ENCODE data around the gene KAZN. TPM values are rescaled to one million over a fixed set of nuclear protein-coding genes. Genes with fewer than 3 reads are reported as not detected.

KAZN gene
- total RNA-seq, 4 donors from 2014 or later = 9.2 to 30.6 (median 21.2) TPM

GRCh38 chr1:15066191-15066590 lies 467.7 kb downstream of the KAZN start:
- DNase-seq (ENCODE audit: low spot score) = no peak
- TF ChIP-seq, protein P1, sequence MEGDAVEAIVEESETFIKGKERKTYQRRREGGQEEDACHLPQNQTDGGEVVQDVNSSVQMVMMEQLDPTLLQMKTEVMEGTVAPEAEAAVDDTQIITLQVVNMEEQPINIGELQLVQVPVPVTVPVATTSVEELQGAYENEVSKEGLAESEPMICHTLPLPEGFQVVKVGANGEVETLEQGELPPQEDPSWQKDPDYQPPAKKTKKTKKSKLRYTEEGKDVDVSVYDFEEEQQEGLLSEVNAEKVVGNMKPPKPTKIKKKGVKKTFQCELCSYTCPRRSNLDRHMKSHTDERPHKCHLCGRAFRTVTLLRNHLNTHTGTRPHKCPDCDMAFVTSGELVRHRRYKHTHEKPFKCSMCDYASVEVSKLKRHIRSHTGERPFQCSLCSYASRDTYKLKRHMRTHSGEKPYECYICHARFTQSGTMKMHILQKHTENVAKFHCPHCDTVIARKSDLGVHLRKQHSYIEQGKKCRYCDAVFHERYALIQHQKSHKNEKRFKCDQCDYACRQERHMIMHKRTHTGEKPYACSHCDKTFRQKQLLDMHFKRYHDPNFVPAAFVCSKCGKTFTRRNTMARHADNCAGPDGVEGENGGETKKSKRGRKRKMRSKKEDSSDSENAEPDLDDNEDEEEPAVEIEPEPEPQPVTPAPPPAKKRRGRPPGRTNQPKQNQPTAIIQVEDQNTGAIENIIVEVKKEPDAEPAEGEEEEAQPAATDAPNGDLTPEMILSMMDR (IDR thresholded peaks at IDR 0.05) = no peak

DNA sequence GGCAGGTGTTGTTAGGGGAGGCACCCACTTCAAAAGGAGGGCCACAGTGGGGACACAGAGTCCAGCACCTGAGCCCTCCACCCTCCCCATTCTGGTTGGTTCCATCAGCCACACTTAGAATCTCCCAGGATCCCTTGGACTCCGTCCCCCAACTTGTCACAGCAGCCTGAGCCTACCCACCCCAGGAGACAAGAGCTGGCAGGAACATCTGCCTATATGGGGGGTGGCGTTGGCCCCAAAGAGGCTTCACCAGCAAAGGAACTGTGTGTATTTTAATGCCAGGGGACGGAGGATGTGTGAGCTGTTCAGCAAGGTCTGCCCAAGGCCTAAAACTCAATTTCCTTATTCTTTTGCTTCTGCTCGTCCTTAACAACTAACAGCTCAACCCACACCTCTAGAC lies 468.7 kb downstream of the KAZN start:
- no peak for DNase-seq (ENCODE audit: low spot score)
- no peak for ATAC-seq (ENCODE audit: low FRiP score)
- TF ChIP-seq, protein P1 (IDR thresholded peaks at IDR 0.05) = no peak

More at GRCh38 chr1:15066191-15066590, 467.7 kb downstream of the KAZN start:
- no peak for ATAC-seq (ENCODE audit: low FRiP score)

GRCh38 chr1:15068152-15068551 lies 469.7 kb downstream of the KAZN start:
- DNase-seq (ENCODE audit: low spot score) (no peak), ATAC-seq (ENCODE audit: low FRiP score) (no peak)
- TF ChIP-seq, protein P1 (IDR thresholded peaks at IDR 0.05) = no peak

DNA sequence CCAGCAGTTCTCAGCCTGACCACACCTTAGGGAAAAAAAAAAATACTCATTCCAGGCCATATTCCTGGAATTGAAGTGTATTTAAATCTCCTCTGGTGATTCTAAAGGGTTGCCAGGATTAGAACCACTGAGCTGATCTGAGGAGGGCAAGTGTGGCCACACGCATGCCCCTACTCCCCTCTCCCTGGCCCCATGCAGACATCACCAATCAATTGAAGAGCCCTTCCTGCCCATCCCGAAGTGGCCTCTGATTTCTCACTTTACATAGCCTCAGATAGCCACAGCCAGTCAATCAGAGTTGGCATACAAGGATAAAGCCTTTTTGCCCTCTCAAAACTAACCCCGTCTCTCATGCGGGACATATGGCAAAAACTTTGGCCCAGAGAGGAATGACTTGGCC lies 470.5 kb downstream of the KAZN start:
- no peak for DNase-seq (ENCODE audit: low spot score)
- no peak for ATAC-seq (ENCODE audit: low FRiP score)
- TF ChIP-seq, protein P1 (IDR thresholded peaks at IDR 0.05) = no peak

DNA sequence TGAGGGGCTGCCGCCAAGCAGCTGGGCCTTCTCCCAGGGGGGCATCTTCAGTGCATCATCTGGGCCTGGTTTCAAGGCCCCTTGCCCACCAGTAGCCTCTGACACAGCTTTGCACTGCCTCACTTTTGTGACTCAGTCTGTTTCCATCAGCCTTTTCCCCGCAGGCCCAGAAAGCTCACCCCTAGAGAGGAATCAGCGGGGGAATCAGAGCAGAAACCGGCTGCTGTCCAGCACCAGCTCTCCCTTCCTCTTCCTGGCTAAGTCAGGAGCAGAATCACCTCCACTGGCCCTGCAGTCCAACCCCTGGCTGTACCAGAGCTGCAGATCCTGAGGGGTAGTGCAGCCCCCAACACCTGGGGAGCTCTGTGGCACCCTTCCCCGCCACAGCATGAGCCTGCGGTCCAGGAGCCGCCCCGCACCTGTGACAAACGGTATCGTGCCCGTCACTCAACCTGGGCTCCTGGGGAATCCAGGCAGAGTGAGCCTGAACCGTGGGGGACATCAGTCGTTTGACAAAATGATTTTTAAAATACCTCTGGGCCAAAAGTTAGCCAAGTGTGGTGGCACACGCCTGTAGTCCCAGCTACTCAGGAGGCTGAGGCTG lies 471.8 kb downstream of the KAZN start:
- ATAC-seq (ENCODE audit: low FRiP score) (no peak), DNase-seq (ENCODE audit: low spot score) (no peak)
- TF ChIP-seq, protein P1 (IDR thresholded peaks at IDR 0.05) = no peak

GRCh38 chr1:15071936-15072335 lies 473.5 kb downstream of the KAZN start:
- TF ChIP-seq, protein P1 (IDR thresholded peaks at IDR 0.05) = no peak
- no peak for ATAC-seq (ENCODE audit: low FRiP score)
- DNase-seq (ENCODE audit: low spot score) = no peak

GRCh38 chr1:15073799-15074308 lies 475.4 kb downstream of the KAZN start:
- ATAC-seq (ENCODE audit: low FRiP score) (no peak), DNase-seq (ENCODE audit: low spot score) (no peak)
- TF ChIP-seq, protein P1 (IDR thresholded peaks at IDR 0.05) = no peak

Data from omental fat pad (tissue), 4 donors.